ENCODE measurements around the gene CDX1. TPM values are rescaled to one million over a fixed set of nuclear protein-coding genes. Genes with fewer than 3 reads are reported as not detected.
A peak's percentile ranks its signal among the peaks of the same experiment; 100 is the strongest.

The CDX1 gene
- total RNA-seq, 1 experiment from 2014 or later: not detected

GRCh38 chr5:150222906-150223305, 56.3 kb downstream of the CDX1 start:
- intact Hi-C loops (cut with micrococcal nuclease): no loop called here
- TF ChIP-seq CTCF (conservative IDR thresholded peaks at IDR 0.05; ENCODE audit: low read depth, low read length) (no peak), EZH2phosphoT487 (IDR thresholded peaks at IDR 0.05; ENCODE audit: borderline replicate concordance, low read length) (no peak), EZH2 (IDR thresholded peaks at IDR 0.05; ENCODE audit: low read length, unreplicated experiment) (no peak)
- no peaks in the 10 kb centered on the region for H3K27me3 ChIP-seq (ENCODE audit: low read length)

GRCh38 chr5:150223474-150223873, 56.9 kb downstream of the CDX1 start:
- H3K4me2 ChIP-seq (ENCODE audit: low read length): no peak overlapping the region
- H4K20me1 ChIP-seq (ENCODE audit: low read length): no peaks in the 10 kb centered on the region
- no peaks in the 10 kb centered on the region for H3K79me2 ChIP-seq (ENCODE audit: low read length)
- no peaks in the 10 kb centered on the region for H3K27me3 ChIP-seq (ENCODE audit: low read length)
- H3F3A ChIP-seq (ENCODE audit: low read length, unreplicated experiment): no peaks in the 10 kb centered on the region
- H3K9me3 ChIP-seq (ENCODE audit: low read length): no peaks in the 10 kb centered on the region
- ChIA-PET POLR2A (ENCODE audit: unreplicated experiment) (no interaction called here), CTCF (interaction anchor here (0.6 kb wide), 1 partner anchor 33 kb away, joined by 5 read pairs; no protein-coding TSS in a partner anchor)
- no peak overlapping the region for H3K4me3 ChIP-seq (ENCODE audit: low read length)
- no peaks in the 10 kb centered on the region for H3K36me3 ChIP-seq (ENCODE audit: low read depth, low read length)
- TF ChIP-seq CTCF (conservative IDR thresholded peaks at IDR 0.05; ENCODE audit: low read depth, low read length): 0 out of 2 replicates have a peak, but pooled peaks have one; percentile 18
- TF ChIP-seq EZH2phosphoT487 (IDR thresholded peaks at IDR 0.05; ENCODE audit: borderline replicate concordance, low read length): no peak
- H3K9me2 ChIP-seq (replicated peaks; ENCODE audit: low read length): no peaks in the 10 kb centered on the region
- H3K27ac ChIP-seq (ENCODE audit: low read length): no peak overlapping the region
- intact Hi-C loops (cut with micrococcal nuclease): no loop called here
- ATAC-seq (no peak), DNase-seq (no peak)
- BruUV-seq (replicated peaks): no TSS peak
- no peak overlapping the region for H2AFZ ChIP-seq (ENCODE audit: low read length)
- H3K4me1 ChIP-seq (ENCODE audit: insufficient read depth, low read length): no peaks in the 10 kb centered on the region
- no peak overlapping the region for H3K9ac ChIP-seq (ENCODE audit: low read length)

More at GRCh38 chr5:150222906-150223305, 56.3 kb downstream of the CDX1 start:
- Histone ChIP-seq H3K9ac (ENCODE audit: low read length) (no peak overlapping the region), H2AFZ (ENCODE audit: low read length) (no peak overlapping the region), H4K20me1 (ENCODE audit: low read length) (no peaks in the 10 kb centered on the region), H3K27ac (ENCODE audit: low read length) (no peak overlapping the region), H3K9me3 (ENCODE audit: low read length) (no peaks in the 10 kb centered on the region), H3K79me2 (ENCODE audit: low read length) (no peaks in the 10 kb centered on the region), H3F3A (ENCODE audit: low read length, unreplicated experiment) (no peaks in the 10 kb centered on the region), H3K4me2 (ENCODE audit: low read length) (no peak overlapping the region), H3K4me1 (ENCODE audit: insufficient read depth, low read length) (no peaks in the 10 kb centered on the region), H3K4me3 (ENCODE audit: low read length) (no peak overlapping the region), H3K9me2 (replicated peaks; ENCODE audit: low read length) (no peaks in the 10 kb centered on the region), H3K36me3 (ENCODE audit: low read depth, low read length) (no peaks in the 10 kb centered on the region)
- ChIA-PET CTCF (no interaction called here), POLR2A (ENCODE audit: unreplicated experiment) (no interaction called here)
- no peak for DNase-seq
- BruUV-seq (replicated peaks): no TSS peak
- no peak for ATAC-seq

- H3F3A ChIP-seq (ENCODE audit: low read length, unreplicated experiment): no peaks in the 10 kb centered on the region
- H3K36me3 ChIP-seq (ENCODE audit: low read depth, low read length): no peaks in the 10 kb centered on the region
- TF ChIP-seq EZH2 (IDR thresholded peaks at IDR 0.05; ENCODE audit: low read length, unreplicated experiment) (no peak), CTCF (conservative IDR thresholded peaks at IDR 0.05; ENCODE audit: low read depth, low read length) (no peak), EZH2phosphoT487 (IDR thresholded peaks at IDR 0.05; ENCODE audit: borderline replicate concordance, low read length) (no peak)
- no peaks in the 10 kb centered on the region for H3K79me2 ChIP-seq (ENCODE audit: low read length)
- no peak overlapping the region for H3K4me2 ChIP-seq (ENCODE audit: low read length)
- no peak overlapping the region for H3K27ac ChIP-seq (ENCODE audit: low read length)
- H3K4me1 ChIP-seq (ENCODE audit: insufficient read depth, low read length): no peaks in the 10 kb centered on the region
- DNase-seq: no peak
- H2AFZ ChIP-seq (ENCODE audit: low read length): no peak overlapping the region
- ATAC-seq: no peak
- no peaks in the 10 kb centered on the region for H3K27me3 ChIP-seq (ENCODE audit: low read length)
- POLR2A ChIA-PET (ENCODE audit: unreplicated experiment): no interaction called here
- CTCF ChIA-PET: interaction anchor here (0.7 kb wide), 1 partner anchor 51 kb away, joined by 4 read pairs; no protein-coding TSS in a partner anchor
- H3K9ac ChIP-seq (ENCODE audit: low read length): no peak overlapping the region
- no peak overlapping the region for H3K4me3 ChIP-seq (ENCODE audit: low read length)
- H3K9me3 ChIP-seq (ENCODE audit: low read length): no peaks in the 10 kb centered on the region
- H3K9me2 ChIP-seq (replicated peaks; ENCODE audit: low read length): no peaks in the 10 kb centered on the region
- BruUV-seq (replicated peaks): no TSS peak
- intact Hi-C loops (cut with micrococcal nuclease): no loop called here
- no peaks in the 10 kb centered on the region for H4K20me1 ChIP-seq (ENCODE audit: low read length)
These were observed 58.0 kb downstream of the CDX1 start for GRCh38 chr5:150224483-150225027.
